Muscle layer of duodenum (tissue), 2 donors: ENCODE data around the gene SCYL1.

Experiments used
- H3K27ac ChIP-seq: one replicate; pipeline ENCODE4 v1.7.0; 2013; ENCODE audit warnings: mild to moderate bottlenecking, low read length
- H3K27me3 ChIP-seq: one replicate; pipeline ENCODE4 v1.7.0; 2013; ENCODE audit warnings: low read depth, mild to moderate bottlenecking, control low read depth, low read length
- H3K36me3 ChIP-seq, 2 donors: one replicate each; pipeline ENCODE4 v1.7.0; 2013; ENCODE audit warnings: low read length in 2 of 2, control low read depth in 1 of 2, mild to moderate bottlenecking in 1 of 2; ENCODE audit not compliant: insufficient read depth in 2 of 2, control insufficient read depth in 1 of 2
- H3K4me1 ChIP-seq, 2 donors: one replicate each; pipeline ENCODE4 v1.7.0; 2013; ENCODE audit warnings: low read length in 2 of 2, mild to moderate bottlenecking in 2 of 2, control low read depth in 1 of 2, moderate library complexity in 1 of 2; ENCODE audit not compliant: insufficient read depth in 2 of 2, control insufficient read depth in 1 of 2
- H3K4me3 ChIP-seq, 2 donors: one replicate each; pipeline ENCODE4 v1.7.0; 2013; ENCODE audit warnings: low read length in 2 of 2, low read depth in 1 of 2, mild to moderate bottlenecking in 1 of 2
- H3K9me3 ChIP-seq, 2 donors: one replicate each; pipeline ENCODE4 v1.7.0; 2013; ENCODE audit warnings: low read length in 2 of 2, control low read depth in 1 of 2, mild to moderate bottlenecking in 1 of 2; ENCODE audit not compliant: control insufficient read depth in 1 of 2
- donor health status: healthy.

SCYL1 gene

GRCh38 chr11:65532388-65533064, 7.6 kb downstream of the SCYL1 start:
- Histone ChIP-seq H3K27me3 (no peaks in the 10 kb centered on the region), H3K9me3 (no peaks in the 10 kb centered on the region), H3K4me1 (no peaks in the 10 kb centered on the region), H3K36me3 (peaks cover 35 to 66% of the 10 kb centered on the region in 2 donors), H3K27ac (no peak overlapping the region), H3K4me3 (no peak overlapping the region)

- peaks cover 28 to 76% of the 10 kb centered on the region in 2 donors for H3K36me3 ChIP-seq
- no peaks in the 10 kb centered on the region for H3K9me3 ChIP-seq
- H3K4me3 ChIP-seq, result no peak overlapping the region
- no peak overlapping the region for H3K27ac ChIP-seq
- H3K4me1 ChIP-seq, result peaks cover 0 to 8% of the 10 kb centered on the region in 2 donors
- H3K27me3 ChIP-seq, result no peaks in the 10 kb centered on the region
Observed at GRCh38 chr11:65535102-65535501, 10.2 kb downstream of the SCYL1 start.

- Histone ChIP-seq H3K27me3 (no peaks in the 10 kb centered on the region), H3K36me3 (peaks cover 13 to 60% of the 10 kb centered on the region in 2 donors), H3K4me3 (no peak overlapping the region), H3K27ac (no peak overlapping the region), H3K4me1 (peaks cover 7 to 23% of the 10 kb centered on the region in 2 donors), H3K9me3 (no peaks in the 10 kb centered on the region)
Observed at GRCh38 chr11:65536412-65537295, 11.8 kb downstream of the SCYL1 start.

- Histone ChIP-seq H3K36me3 (peaks cover 10 to 55% of the 10 kb centered on the region in 2 donors), H3K4me3 (no peak overlapping the region), H3K9me3 (no peaks in the 10 kb centered on the region), H3K27me3 (no peaks in the 10 kb centered on the region), H3K4me1 (peaks cover 7 to 26% of the 10 kb centered on the region in 2 donors), H3K27ac (no peak overlapping the region)
Observed at GRCh38 chr11:65537296-65537597, 12.4 kb downstream of the SCYL1 start.

GRCh38 chr11:65537620-65538231, 12.8 kb downstream of the SCYL1 start:
- Histone ChIP-seq H3K27me3 (no peaks in the 10 kb centered on the region), H3K4me1 (peaks cover 7 to 26% of the 10 kb centered on the region in 2 donors), H3K27ac (no peak overlapping the region), H3K9me3 (no peaks in the 10 kb centered on the region), H3K4me3 (no peak overlapping the region), H3K36me3 (peaks cover 9 to 50% of the 10 kb centered on the region in 2 donors)

GRCh38 chr11:65538232-65538914, 13.5 kb downstream of the SCYL1 start:
- H3K27ac ChIP-seq, result no peak overlapping the region
- H3K4me3 ChIP-seq, result no peak overlapping the region
- H3K9me3 ChIP-seq, result no peaks in the 10 kb centered on the region
- peaks cover 5 to 44% of the 10 kb centered on the region in 2 donors for H3K36me3 ChIP-seq
- peaks cover 7 to 26% of the 10 kb centered on the region in 2 donors for H3K4me1 ChIP-seq
- H3K27me3 ChIP-seq, result no peaks in the 10 kb centered on the region

- H3K9me3 ChIP-seq, result no peaks in the 10 kb centered on the region
- peaks cover 7 to 26% of the 10 kb centered on the region in 2 donors for H3K4me1 ChIP-seq
- no peak overlapping the region for H3K27ac ChIP-seq
- H3K4me3 ChIP-seq, result peak overlapping the region in 1 of 2 donors; percentile 75
- H3K36me3 ChIP-seq, result peaks cover 5 to 41% of the 10 kb centered on the region in 2 donors
- H3K27me3 ChIP-seq, result no peaks in the 10 kb centered on the region
Observed at GRCh38 chr11:65538915-65539743, 14.2 kb downstream of the SCYL1 start.

- peaks cover 7 to 26% of the 10 kb centered on the region in 2 donors for H3K4me1 ChIP-seq
- H3K27ac ChIP-seq, result no peak overlapping the region
- peaks cover 5 to 38% of the 10 kb centered on the region in 2 donors for H3K36me3 ChIP-seq
- no peaks in the 10 kb centered on the region for H3K27me3 ChIP-seq
- peak overlapping the region; percentile 66 to 75 for H3K4me3 ChIP-seq
- no peaks in the 10 kb centered on the region for H3K9me3 ChIP-seq
Observed at GRCh38 chr11:65539744-65540289, 14.9 kb downstream of the SCYL1 start.

GRCh38 chr11:65540290-65541092, 15.6 kb downstream of the SCYL1 start:
- no peaks in the 10 kb centered on the region for H3K27me3 ChIP-seq
- H3K27ac ChIP-seq, result peak overlapping the region; percentile 60
- no peaks in the 10 kb centered on the region for H3K9me3 ChIP-seq
- peaks cover 7 to 26% of the 10 kb centered on the region in 2 donors for H3K4me1 ChIP-seq
- peaks cover 5 to 37% of the 10 kb centered on the region in 2 donors for H3K36me3 ChIP-seq
- H3K4me3 ChIP-seq, result peak overlapping the region; percentile 66 to 75
